Panc1 (cell line): ENCODE results near the gene IL10. TPM values are rescaled to one million over a fixed set of nuclear protein-coding genes. Genes with fewer than 3 reads are reported as not detected.

Experiments
- ATAC-seq: fragments of 200-7000 bp; cut with Tn5 transposase; 2 replicates; pipeline ENCODE4 v1.9.1; 2020; ENCODE audit warnings: mild to moderate bottlenecking, moderate library complexity
- BruUV-seq: library from RNA; stranded (reverse); fragments of 400-500 nt; replicated peaks from 2 replicates; lab custom pipeline; 2021; lab: Mats Ljungman, UMichigan
- CTCF ChIA-PET: fragments of 300-600 bp; sonication (Branson Sonifier 250); formaldehyde crosslinking; loops from one replicate; lab custom pipeline; 2022; ENCODE audit warnings: antibody characterized with exemption; lab: Charles Lee
- POLR2A ChIA-PET: fragments of 300-600 bp; sonication (Branson Sonifier 250); formaldehyde crosslinking; loops from one replicate; lab custom pipeline; 2022; ENCODE audit warnings: antibody characterized with exemption; lab: Charles Lee
- DNase-seq: peaks from one replicate; pipeline ENCODE4 v3.0.0-alpha.2; 2010; ENCODE audit warnings: low read depth, low spot score
- H3K27ac ChIP-seq: 2 replicates; pipeline ENCODE4 v1.5.1; 2011; ENCODE audit warnings: mild to moderate bottlenecking, low read length, inconsistent platforms
- H3K27me3 ChIP-seq: fragments of 200-500 bp; sonication (Bioruptor generic); 2 replicates; pipeline ENCODE4 v1.6.0; 2014; ENCODE audit warnings: low read length, inconsistent platforms; ENCODE audit not compliant: control insufficient read depth, insufficient read depth
- H3K36me3 ChIP-seq: fragments of 200-500 bp; sonication (Bioruptor generic); 2 replicates; pipeline ENCODE4 v1.5.1; 2014; ENCODE audit warnings: inconsistent platforms, mild to moderate bottlenecking, low read length, moderate library complexity; ENCODE audit not compliant: control insufficient read depth, insufficient read depth
- H3K4me1 ChIP-seq: 2 replicates; pipeline ENCODE4 v1.5.1; 2011; ENCODE audit warnings: inconsistent platforms, mild to moderate bottlenecking, low read length, moderate library complexity; ENCODE audit not compliant: control insufficient read depth, insufficient read depth
- H3K4me3 ChIP-seq, 2 experiments: 2 replicates each; pipeline ENCODE4 v1.5.1; 2011 to 2012; ENCODE audit warnings: low read depth in 2 of 2, low read length in 2 of 2, mild to moderate bottlenecking in 2 of 2, inconsistent platforms in 1 of 2, moderate library complexity in 1 of 2
- H3K9me3 ChIP-seq: fragments of 200-500 bp; sonication (Bioruptor generic); 2 replicates; pipeline ENCODE4 v1.5.1; 2014; ENCODE audit warnings: low read depth, mild to moderate bottlenecking, inconsistent platforms, low read length, moderate library complexity; ENCODE audit not compliant: control insufficient read depth, insufficient read depth
- POLR2AphosphoS5 ChIP-seq: IDR thresholded peaks from 2 replicates; pipeline ENCODE4 v1.6.1; 2012; ENCODE audit warnings: mild to moderate bottlenecking, low read depth, low read length, moderate library complexity
- SIN3A ChIP-seq: IDR thresholded peaks from 2 replicates; pipeline ENCODE4 v1.6.1; 2012; ENCODE audit warnings: low read depth, mild to moderate bottlenecking, low read length, moderate library complexity, borderline replicate concordance; ENCODE audit not compliant: insufficient read depth
- TCF7L2 ChIP-seq: IDR thresholded peaks from 2 replicates; pipeline ENCODE4 v1.6.1; 2011; ENCODE audit warnings: mild to moderate bottlenecking, low read depth, low read length, inconsistent platforms
- in situ Hi-C: cut with HindIII; loops from 2 replicates; pipeline ENCODE4 v1.10.0; 2016; ENCODE audit warnings: low sequenced_read_pairs, low pct_unique_long_range_greater_than_20kb
- intact Hi-C: fragments of 100-400 bp; cut with micrococcal nuclease; formaldehyde crosslinking; loops from one replicate; pipeline ENCODE4 v1.10.0; 2022; ENCODE audit not compliant: unreplicated experiment
- total RNA-seq: library from RNA; stranded (reverse); gene quantifications from one replicate; pipeline ENCODE4 v1.2.1, GENCODE V29; 2021; ENCODE audit not compliant: unreplicated experiment
- TF ChIP-seq, protein P1 (sequence below): fragments of 450-650 bp; IDR thresholded peaks from 2 replicates; pipeline ENCODE4 v1.5.1; 2017; ENCODE audit warnings: mild to moderate bottlenecking
- TF ChIP-seq, protein P2 (sequence below), 2 experiments: IDR thresholded peaks; 2 replicates each; pipeline ENCODE4 v1.6.1; 2011 to 2012; ENCODE audit warnings: low read depth in 2 of 2, control low read depth in 1 of 2, low read length in 1 of 2, mild to moderate bottlenecking in 1 of 2, moderate library complexity in 1 of 2; ENCODE audit not compliant: insufficient read depth in 1 of 2

Gene IL10
- total RNA-seq, 1 experiment from 2014 or later, result not detected

DNA sequence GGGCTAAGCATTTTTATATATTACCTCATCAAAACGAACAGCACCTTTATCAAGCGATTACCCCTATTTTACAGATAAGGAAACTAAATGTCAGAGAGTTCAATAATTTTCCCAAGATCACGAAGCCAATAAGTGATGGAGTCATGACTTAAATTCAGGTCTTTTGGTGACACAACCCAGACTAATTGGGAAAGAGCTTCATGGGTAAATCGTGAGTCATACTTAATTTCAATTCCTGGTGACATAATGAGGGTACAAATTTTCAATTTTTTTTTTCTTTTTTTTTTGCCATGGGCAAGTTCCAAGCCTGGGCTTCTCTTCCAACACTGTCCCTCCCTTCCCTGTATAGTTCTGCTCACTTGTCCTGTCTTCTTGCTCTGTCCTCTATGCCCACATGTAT, 30.1 kb upstream of the IL10 start:
- intact Hi-C loops, result no loop called here
- H3K9me3 ChIP-seq, result no peaks in the 10 kb centered on the region
- ChIA-PET CTCF (no interaction called here), POLR2A (no interaction called here)
- no peak for DNase-seq
- H3K27ac ChIP-seq, result no peak overlapping the region
- no peak for ATAC-seq
- H3K36me3 ChIP-seq, result no peaks in the 10 kb centered on the region
- TF ChIP-seq, protein P1, sequence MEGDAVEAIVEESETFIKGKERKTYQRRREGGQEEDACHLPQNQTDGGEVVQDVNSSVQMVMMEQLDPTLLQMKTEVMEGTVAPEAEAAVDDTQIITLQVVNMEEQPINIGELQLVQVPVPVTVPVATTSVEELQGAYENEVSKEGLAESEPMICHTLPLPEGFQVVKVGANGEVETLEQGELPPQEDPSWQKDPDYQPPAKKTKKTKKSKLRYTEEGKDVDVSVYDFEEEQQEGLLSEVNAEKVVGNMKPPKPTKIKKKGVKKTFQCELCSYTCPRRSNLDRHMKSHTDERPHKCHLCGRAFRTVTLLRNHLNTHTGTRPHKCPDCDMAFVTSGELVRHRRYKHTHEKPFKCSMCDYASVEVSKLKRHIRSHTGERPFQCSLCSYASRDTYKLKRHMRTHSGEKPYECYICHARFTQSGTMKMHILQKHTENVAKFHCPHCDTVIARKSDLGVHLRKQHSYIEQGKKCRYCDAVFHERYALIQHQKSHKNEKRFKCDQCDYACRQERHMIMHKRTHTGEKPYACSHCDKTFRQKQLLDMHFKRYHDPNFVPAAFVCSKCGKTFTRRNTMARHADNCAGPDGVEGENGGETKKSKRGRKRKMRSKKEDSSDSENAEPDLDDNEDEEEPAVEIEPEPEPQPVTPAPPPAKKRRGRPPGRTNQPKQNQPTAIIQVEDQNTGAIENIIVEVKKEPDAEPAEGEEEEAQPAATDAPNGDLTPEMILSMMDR, result no peak
- peaks cover 10% of the 10 kb centered on the region for H3K27me3 ChIP-seq
- no peak overlapping the region for H3K4me3 ChIP-seq
- in situ Hi-C loops, result no loop called here
- no TSS peak for BruUV-seq
- no peaks in the 10 kb centered on the region for H3K4me1 ChIP-seq

DNA sequence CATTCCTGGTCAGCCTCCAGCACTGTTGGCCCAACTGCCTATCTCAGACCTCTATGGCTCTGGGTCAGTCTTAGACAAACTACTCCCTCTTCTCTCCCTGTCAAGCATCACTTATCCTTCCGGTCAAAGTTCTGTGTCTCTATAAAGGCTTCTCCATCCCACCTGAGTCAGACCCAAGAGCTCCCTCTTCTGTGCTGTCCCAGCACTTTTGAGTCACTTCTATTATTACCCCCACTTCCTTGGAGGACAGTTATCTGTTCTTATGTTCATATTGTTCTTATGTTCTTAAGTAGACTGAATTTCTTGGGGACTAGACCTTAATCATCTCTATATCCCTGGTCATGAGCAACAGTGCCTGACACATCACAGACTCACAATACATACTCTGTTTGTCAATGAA, 29.2 kb upstream of the IL10 start:
- ChIA-PET POLR2A (no interaction called here), CTCF (no interaction called here)
- Histone ChIP-seq H3K36me3 (no peaks in the 10 kb centered on the region), H3K27me3 (peaks cover 10% of the 10 kb centered on the region), H3K4me3 (no peak overlapping the region), H3K27ac (no peak overlapping the region), H3K9me3 (no peaks in the 10 kb centered on the region), H3K4me1 (no peaks in the 10 kb centered on the region)
- DNase-seq (no peak), ATAC-seq (no peak)
- in situ Hi-C loops (no loop called here), intact Hi-C loops (no loop called here)
- no TSS peak for BruUV-seq
- TF ChIP-seq TCF7L2 (no peak), SIN3A (no peak), POLR2AphosphoS5 (no peak)
- TF ChIP-seq, protein P2, sequence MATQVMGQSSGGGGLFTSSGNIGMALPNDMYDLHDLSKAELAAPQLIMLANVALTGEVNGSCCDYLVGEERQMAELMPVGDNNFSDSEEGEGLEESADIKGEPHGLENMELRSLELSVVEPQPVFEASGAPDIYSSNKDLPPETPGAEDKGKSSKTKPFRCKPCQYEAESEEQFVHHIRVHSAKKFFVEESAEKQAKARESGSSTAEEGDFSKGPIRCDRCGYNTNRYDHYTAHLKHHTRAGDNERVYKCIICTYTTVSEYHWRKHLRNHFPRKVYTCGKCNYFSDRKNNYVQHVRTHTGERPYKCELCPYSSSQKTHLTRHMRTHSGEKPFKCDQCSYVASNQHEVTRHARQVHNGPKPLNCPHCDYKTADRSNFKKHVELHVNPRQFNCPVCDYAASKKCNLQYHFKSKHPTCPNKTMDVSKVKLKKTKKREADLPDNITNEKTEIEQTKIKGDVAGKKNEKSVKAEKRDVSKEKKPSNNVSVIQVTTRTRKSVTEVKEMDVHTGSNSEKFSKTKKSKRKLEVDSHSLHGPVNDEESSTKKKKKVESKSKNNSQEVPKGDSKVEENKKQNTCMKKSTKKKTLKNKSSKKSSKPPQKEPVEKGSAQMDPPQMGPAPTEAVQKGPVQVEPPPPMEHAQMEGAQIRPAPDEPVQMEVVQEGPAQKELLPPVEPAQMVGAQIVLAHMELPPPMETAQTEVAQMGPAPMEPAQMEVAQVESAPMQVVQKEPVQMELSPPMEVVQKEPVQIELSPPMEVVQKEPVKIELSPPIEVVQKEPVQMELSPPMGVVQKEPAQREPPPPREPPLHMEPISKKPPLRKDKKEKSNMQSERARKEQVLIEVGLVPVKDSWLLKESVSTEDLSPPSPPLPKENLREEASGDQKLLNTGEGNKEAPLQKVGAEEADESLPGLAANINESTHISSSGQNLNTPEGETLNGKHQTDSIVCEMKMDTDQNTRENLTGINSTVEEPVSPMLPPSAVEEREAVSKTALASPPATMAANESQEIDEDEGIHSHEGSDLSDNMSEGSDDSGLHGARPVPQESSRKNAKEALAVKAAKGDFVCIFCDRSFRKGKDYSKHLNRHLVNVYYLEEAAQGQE (IDR thresholded peaks at IDR 0.05; ENCODE audit: insufficient read depth in 1 of 2, low read depth in 2 of 2, low read length in 1 of 2), result no peak
- TF ChIP-seq, protein P1, result no peak

DNA sequence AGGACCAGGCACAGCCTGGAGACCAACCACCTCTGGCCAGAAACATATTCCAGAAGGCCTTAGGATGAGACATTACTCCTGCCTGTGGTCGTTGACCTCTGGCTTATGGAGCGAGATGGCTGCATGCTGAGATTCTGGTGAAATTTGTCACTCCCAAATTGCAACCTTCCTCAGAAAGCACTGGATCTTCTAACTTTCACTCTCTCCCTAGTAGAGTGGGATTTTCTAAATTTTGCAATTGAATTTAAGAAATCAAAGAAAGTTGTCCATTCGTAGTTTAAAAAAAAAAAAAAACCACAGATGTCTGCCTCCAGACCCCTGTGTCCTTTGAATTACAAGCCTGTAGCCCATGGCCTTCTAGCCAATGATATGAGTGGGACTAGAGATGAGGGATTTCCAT, 28.6 kb upstream of the IL10 start:
- Histone ChIP-seq H3K27ac (no peak overlapping the region), H3K27me3 (peaks cover 9% of the 10 kb centered on the region), H3K36me3 (no peaks in the 10 kb centered on the region), H3K9me3 (no peaks in the 10 kb centered on the region), H3K4me1 (no peaks in the 10 kb centered on the region), H3K4me3 (no peak overlapping the region)
- ATAC-seq (no peak), DNase-seq (no peak)
- ChIA-PET POLR2A (no interaction called here), CTCF (no interaction called here)
- in situ Hi-C loops, result no loop called here
- no TSS peak for BruUV-seq
- TF ChIP-seq TCF7L2 (no peak), POLR2AphosphoS5 (no peak), SIN3A (no peak)
- TF ChIP-seq, protein P2 (IDR thresholded peaks at IDR 0.05; ENCODE audit: insufficient read depth in 1 of 2, low read depth in 2 of 2, low read length in 1 of 2), result no peak
- TF ChIP-seq, protein P1, result no peak
- intact Hi-C loops, result no loop called here
